ENCODE measurements around the gene KCNQ1OT1.

DNA sequence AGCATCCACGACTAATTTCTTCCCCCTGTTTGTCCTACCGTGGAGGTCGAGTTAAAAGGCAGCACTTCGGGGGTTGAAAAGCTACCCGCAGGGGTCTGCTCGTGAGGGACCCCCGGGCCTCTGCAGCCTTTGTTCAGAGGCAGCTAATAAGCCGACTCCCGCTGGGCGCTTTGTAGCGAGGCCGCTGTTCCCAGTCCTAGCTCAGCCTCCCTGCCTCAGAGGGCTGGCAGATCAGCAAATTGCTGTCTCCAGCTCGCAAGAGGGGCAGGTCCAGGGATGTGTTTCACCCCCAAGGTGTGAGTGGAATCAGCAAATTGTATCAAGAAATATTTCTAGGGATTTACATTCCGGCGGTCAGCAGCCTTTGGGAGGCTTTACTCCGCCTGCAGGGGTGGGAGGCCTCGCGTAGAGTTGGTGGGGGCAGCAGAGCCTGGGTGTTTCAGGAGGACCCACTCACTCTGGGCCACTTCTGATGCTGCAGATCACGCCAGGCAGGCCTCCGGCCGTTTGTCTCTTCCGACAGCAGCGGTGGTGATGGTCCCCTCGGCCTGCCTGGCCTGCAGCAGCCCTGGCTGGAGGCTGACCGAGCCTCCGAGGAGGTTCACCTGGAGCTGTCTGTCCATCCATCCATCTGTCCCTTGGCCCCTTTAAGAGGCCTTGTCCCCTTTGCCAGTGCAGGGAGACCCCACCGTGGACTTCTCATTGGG is 21.6 kb upstream of the KCNQ1OT1 start:
- TF ChIP-seq POLR2AphosphoS5 (IDR thresholded peaks at IDR 0.05; ENCODE audit: insufficient read depth in 1 of 2, low read depth in 1 of 2) (no peak), POLR2A (IDR thresholded peaks at IDR 0.05) (no peak)
- TF ChIP-seq, protein P1, sequence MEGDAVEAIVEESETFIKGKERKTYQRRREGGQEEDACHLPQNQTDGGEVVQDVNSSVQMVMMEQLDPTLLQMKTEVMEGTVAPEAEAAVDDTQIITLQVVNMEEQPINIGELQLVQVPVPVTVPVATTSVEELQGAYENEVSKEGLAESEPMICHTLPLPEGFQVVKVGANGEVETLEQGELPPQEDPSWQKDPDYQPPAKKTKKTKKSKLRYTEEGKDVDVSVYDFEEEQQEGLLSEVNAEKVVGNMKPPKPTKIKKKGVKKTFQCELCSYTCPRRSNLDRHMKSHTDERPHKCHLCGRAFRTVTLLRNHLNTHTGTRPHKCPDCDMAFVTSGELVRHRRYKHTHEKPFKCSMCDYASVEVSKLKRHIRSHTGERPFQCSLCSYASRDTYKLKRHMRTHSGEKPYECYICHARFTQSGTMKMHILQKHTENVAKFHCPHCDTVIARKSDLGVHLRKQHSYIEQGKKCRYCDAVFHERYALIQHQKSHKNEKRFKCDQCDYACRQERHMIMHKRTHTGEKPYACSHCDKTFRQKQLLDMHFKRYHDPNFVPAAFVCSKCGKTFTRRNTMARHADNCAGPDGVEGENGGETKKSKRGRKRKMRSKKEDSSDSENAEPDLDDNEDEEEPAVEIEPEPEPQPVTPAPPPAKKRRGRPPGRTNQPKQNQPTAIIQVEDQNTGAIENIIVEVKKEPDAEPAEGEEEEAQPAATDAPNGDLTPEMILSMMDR (IDR thresholded peaks at IDR 0.05), result no peak
